SK-N-SH treated with all-trans-retinoic acid at 6 μM for 48 hours (cell line): ENCODE measurements around the gene PTPRH.

Experiments
- ATAC-seq: fragments of 200-7000 bp; cut with Tn5 transposase; 3 replicates; pipeline ENCODE4 v1.9.1; 2020; ENCODE audit warnings: mild to moderate bottlenecking, moderate library complexity
- ARNTL ChIP-seq: fragments of 450-650 bp; formaldehyde crosslinking; IDR thresholded peaks from 2 replicates; pipeline ENCODE4 v1.5.0; 2020; ENCODE audit warnings: low read depth, mild to moderate bottlenecking, moderate library complexity, borderline replicate concordance
- BACH2 ChIP-seq: fragments of 250-450 bp; sonication (Bioruptor Pico); IDR thresholded peaks from 2 replicates; pipeline ENCODE4 v1.9.0; 2021; ENCODE audit warnings: mild to moderate bottlenecking, borderline replicate concordance
- CSRNP3 ChIP-seq: fragments of 250-450 bp; sonication (Bioruptor Pico); IDR thresholded peaks from 2 replicates; pipeline ENCODE4 v1.5.1; 2021; ENCODE audit warnings: mild to moderate bottlenecking, moderate library complexity
- ESRRG ChIP-seq: fragments of 250-450 bp; sonication (Bioruptor Pico); IDR thresholded peaks from 2 replicates; pipeline ENCODE4 v1.6.1; 2021; ENCODE audit warnings: mild to moderate bottlenecking
- ISL1 ChIP-seq: fragments of 250-450 bp; sonication (Bioruptor Pico); IDR thresholded peaks from 2 replicates; pipeline ENCODE4 v2.1.2; 2022; ENCODE audit warnings: mild to moderate bottlenecking, moderate library complexity
- OSR1 ChIP-seq: fragments of 250-450 bp; sonication (Bioruptor Pico); IDR thresholded peaks from 2 replicates; pipeline ENCODE4 v1.8.0; 2022; ENCODE audit warnings: moderate library complexity, mild to moderate bottlenecking, inconsistent platforms
- PATZ1 ChIP-seq: fragments of 250-450 bp; sonication (Bioruptor Pico); IDR thresholded peaks from 2 replicates; pipeline ENCODE4 v1.8.0; 2020; ENCODE audit warnings: mild to moderate bottlenecking, moderate library complexity, borderline replicate concordance
- POU6F1 ChIP-seq: fragments of 250-450 bp; sonication (Bioruptor Pico); IDR thresholded peaks from 2 replicates; pipeline ENCODE4 v1.8.0; 2021; ENCODE audit warnings: low read depth, mild to moderate bottlenecking, moderate library complexity, borderline replicate concordance
- PPARA ChIP-seq: fragments of 250-450 bp; sonication (Bioruptor Pico); IDR thresholded peaks from 2 replicates; pipeline ENCODE4 v1.5.0; 2020; ENCODE audit warnings: mild to moderate bottlenecking, borderline replicate concordance
- RARB ChIP-seq: fragments of 250-450 bp; sonication (Bioruptor Pico); IDR thresholded peaks from 2 replicates; pipeline ENCODE4 v1.8.0; 2021; ENCODE audit warnings: mild to moderate bottlenecking, moderate library complexity
- SNAI2 ChIP-seq: fragments of 250-450 bp; sonication (Bioruptor Pico); IDR thresholded peaks from 2 replicates; pipeline ENCODE4 v1.5.0; 2020; ENCODE audit warnings: mild to moderate bottlenecking, moderate library complexity
- TCF4 ChIP-seq: fragments of 250-450 bp; sonication (Bioruptor Pico); IDR thresholded peaks from 2 replicates; pipeline ENCODE4 v1.8.0; 2021; ENCODE audit warnings: mild to moderate bottlenecking, moderate library complexity, borderline replicate concordance
- TOX ChIP-seq: fragments of 250-450 bp; sonication (Bioruptor Pico); IDR thresholded peaks from 2 replicates; pipeline ENCODE4 v1.8.0; 2021; ENCODE audit warnings: mild to moderate bottlenecking, moderate library complexity, borderline replicate concordance
- TSHZ2 ChIP-seq: fragments of 250-450 bp; sonication (Bioruptor Pico); IDR thresholded peaks from 2 replicates; pipeline ENCODE4 v1.5.0; 2020; ENCODE audit warnings: mild to moderate bottlenecking, moderate library complexity
- ZC3H10 ChIP-seq: fragments of 250-450 bp; sonication (Bioruptor Pico); IDR thresholded peaks from 2 replicates; pipeline ENCODE4 v1.5.1; 2021; ENCODE audit warnings: mild to moderate bottlenecking, moderate library complexity
- ZFP3 ChIP-seq: fragments of 250-450 bp; sonication (Bioruptor Pico); IDR thresholded peaks from 2 replicates; pipeline ENCODE4 v1.5.0; 2020; ENCODE audit warnings: mild to moderate bottlenecking, moderate library complexity
- ZFP30 ChIP-seq: fragments of 450-650 bp; formaldehyde crosslinking; IDR thresholded peaks from 2 replicates; pipeline ENCODE4 v1.5.0; 2022; ENCODE audit warnings: mild to moderate bottlenecking, moderate library complexity
- ZNF565 ChIP-seq: fragments of 450-650 bp; formaldehyde crosslinking; conservative IDR thresholded peaks from 2 replicates; pipeline ENCODE4 v1.5.0; 2020; ENCODE audit warnings: low read depth, mild to moderate bottlenecking, moderate library complexity
- ZNF70 ChIP-seq: fragments of 450-650 bp; formaldehyde crosslinking; IDR thresholded peaks from 2 replicates; pipeline ENCODE4 v1.5.0; 2020; ENCODE audit warnings: mild to moderate bottlenecking, moderate library complexity
- ZNF8 ChIP-seq: fragments of 450-650 bp; formaldehyde crosslinking; IDR thresholded peaks from 2 replicates; pipeline ENCODE4 v1.5.0; 2020; ENCODE audit warnings: mild to moderate bottlenecking, moderate library complexity

The PTPRH gene

GRCh38 chr19:55178781-55179599, 30.3 kb downstream of the PTPRH start:
- peak; percentile 85 for ATAC-seq
- TF ChIP-seq ARNTL = no peak
- TF ChIP-seq OSR1 (CRISPR knock-in tag) = no peak
- TF ChIP-seq CSRNP3 (CRISPR knock-in tag) = no peak
- TF ChIP-seq BACH2 (CRISPR knock-in tag) = no peak

GRCh38 chr19:55176076-55176475, 33.2 kb downstream of the PTPRH start:
- no peak for ATAC-seq
- no peak for TF ChIP-seq TCF4 (CRISPR knock-in tag)
- no peak for TF ChIP-seq BACH2 (CRISPR knock-in tag)
- TF ChIP-seq ZNF565 (CRISPR knock-in tag) = no peak
- no peak for TF ChIP-seq PATZ1
- no peak for TF ChIP-seq ZNF8 (CRISPR knock-in tag)
- no peak for TF ChIP-seq ZFP3
- TF ChIP-seq PPARA (CRISPR knock-in tag) = no peak
- no peak for TF ChIP-seq ZNF70 (CRISPR knock-in tag)
- TF ChIP-seq SNAI2 (CRISPR knock-in tag) = no peak
- no peak for TF ChIP-seq TOX
- no peak for TF ChIP-seq ARNTL
- no peak for TF ChIP-seq RARB (CRISPR knock-in tag)
- no peak for TF ChIP-seq POU6F1

GRCh38 chr19:55175117-55175867, 34.0 kb downstream of the PTPRH start:
- no peak for ATAC-seq
- TF ChIP-seq TSHZ2 (CRISPR knock-in tag) (no peak), PATZ1 (no peak), CSRNP3 (CRISPR knock-in tag) (no peak), ZC3H10 (CRISPR knock-in tag) (no peak), ARNTL (no peak), OSR1 (CRISPR knock-in tag) (no peak), RARB (CRISPR knock-in tag) (no peak), ESRRG (CRISPR knock-in tag) (no peak), ZNF70 (CRISPR knock-in tag) (no peak), TCF4 (CRISPR knock-in tag) (no peak), ISL1 (CRISPR knock-in tag) (no peak), ZNF565 (CRISPR knock-in tag) (no peak), ZFP30 (no peak)
- TF ChIP-seq, all 23 proteins: peak for 0
